MM.1S (cell line): ENCODE data around the gene ANXA10.

Source experiments
- DNase-seq: peaks from one replicate; pipeline ENCODE4 v3.0.0-alpha.2; 2015
- H2AFZ ChIP-seq: fragments of 300-600 bp; sonication (generic); 2 replicates; pipeline ENCODE4 v1.6.0; 2016; ENCODE audit warnings: antibody characterized with exemption, low read length
- H3F3A ChIP-seq: fragments of 300-600 bp; sonication (generic); 2 replicates; pipeline ENCODE4 v1.6.1; 2016; ENCODE audit warnings: mild to moderate bottlenecking, antibody characterized with exemption, low read length, moderate library complexity, mixed read lengths; ENCODE audit not compliant: insufficient read depth
- H3K27ac ChIP-seq: fragments of 300-600 bp; sonication (generic); 2 replicates; pipeline ENCODE4 v1.5.1; 2016; ENCODE audit warnings: mild to moderate bottlenecking, low read length
- H3K27me3 ChIP-seq: fragments of 300-600 bp; sonication (generic); replicated peaks from 2 replicates; pipeline ENCODE4 v1.6.0; 2016; ENCODE audit warnings: low read length; ENCODE audit not compliant: insufficient read depth
- H3K36me3 ChIP-seq: fragments of 300-600 bp; sonication (generic); replicated peaks from 2 replicates; pipeline ENCODE4 v1.6.1; 2016; ENCODE audit warnings: mild to moderate bottlenecking, low read length, mixed read lengths; ENCODE audit not compliant: insufficient read depth
- H3K4me1 ChIP-seq: fragments of 300-600 bp; sonication (generic); 2 replicates; pipeline ENCODE4 v1.6.1; 2016; ENCODE audit warnings: low read length, mixed read lengths
- H3K4me2 ChIP-seq: fragments of 300-600 bp; sonication (generic); 2 replicates; pipeline ENCODE4 v1.6.0; 2016; ENCODE audit warnings: low read depth, low read length
- H3K4me3 ChIP-seq: fragments of 300-600 bp; sonication (generic); 2 replicates; pipeline ENCODE4 v1.5.1; 2016; ENCODE audit warnings: low read length, mixed read lengths
- H3K79me2 ChIP-seq: fragments of 300-600 bp; sonication (generic); 2 replicates; pipeline ENCODE4 v1.6.1; 2016; ENCODE audit warnings: mixed run types, low read length, mixed read lengths
- H3K9ac ChIP-seq: fragments of 300-600 bp; sonication (generic); 2 replicates; pipeline ENCODE4 v1.6.1; 2016; ENCODE audit warnings: low read length, mixed read lengths
- H3K9me2 ChIP-seq: fragments of 300-600 bp; sonication (generic); replicated peaks from 2 replicates; pipeline ENCODE4 v1.6.1; 2016; ENCODE audit warnings: mild to moderate bottlenecking, low read length, mixed read lengths; ENCODE audit not compliant: insufficient read depth
- H3K9me3 ChIP-seq: fragments of 300-600 bp; sonication (generic); replicated peaks from 2 replicates; pipeline ENCODE4 v1.6.1; 2016; ENCODE audit warnings: mild to moderate bottlenecking, low read length, mixed read lengths; ENCODE audit not compliant: insufficient read depth
- H4K20me1 ChIP-seq: fragments of 300-600 bp; sonication (generic); 2 replicates; pipeline ENCODE4 v1.6.1; 2016; ENCODE audit warnings: mild to moderate bottlenecking, low read length, moderate library complexity, mixed read lengths; ENCODE audit not compliant: insufficient read depth
- EZH2 ChIP-seq: fragments of 300-600 bp; sonication (generic); optimal IDR thresholded peaks from 2 replicates; pipeline ENCODE3; 2017; ENCODE audit warnings: low read depth, mild to moderate bottlenecking, antibody characterized with exemption, low read length, mixed read lengths
- EZH2phosphoT487 ChIP-seq: fragments of 300-600 bp; sonication (generic); IDR thresholded peaks from 2 replicates; pipeline ENCODE4 v1.6.1; 2018; ENCODE audit warnings: antibody characterized with exemption, low read length
- TF ChIP-seq, protein P1 (sequence below): fragments of 300-600 bp; sonication (generic); IDR thresholded peaks from 2 replicates; pipeline ENCODE4 v1.5.1; 2016; ENCODE audit warnings: antibody characterized with exemption, low read length, mixed read lengths

The ANXA10 gene

DNA sequence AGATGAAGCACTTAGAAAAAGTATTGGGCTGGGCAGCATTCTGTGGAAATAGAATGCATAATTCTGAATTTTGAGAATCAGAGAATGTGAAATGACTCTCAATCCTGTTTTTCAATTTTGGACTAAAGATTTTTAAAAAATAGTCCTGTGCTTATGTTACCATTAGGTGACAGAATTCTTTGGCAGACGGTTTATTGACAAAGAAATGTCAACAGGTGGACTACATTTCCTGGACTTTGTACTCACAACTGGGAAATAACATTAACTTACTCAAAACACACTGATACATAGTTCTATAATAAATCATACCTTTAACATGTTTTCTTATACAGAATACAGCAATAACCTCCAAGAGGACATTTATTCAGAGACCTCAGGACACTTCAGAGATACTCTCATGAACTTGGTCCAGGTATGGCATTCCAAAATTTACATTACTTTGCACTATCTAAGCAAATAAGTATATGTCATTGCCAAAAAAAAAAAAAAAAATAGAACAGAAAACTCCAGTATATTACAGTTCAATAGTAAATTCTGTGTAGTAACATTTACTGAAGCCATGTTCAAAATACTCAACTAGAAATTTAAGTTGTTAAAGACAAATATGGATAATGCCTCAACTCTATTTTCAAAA, 72.7 kb downstream of the ANXA10 start:
- H3K9ac ChIP-seq = no peak overlapping the region
- H3K4me1 ChIP-seq = no peaks in the 10 kb centered on the region
- H3F3A ChIP-seq = no peaks in the 10 kb centered on the region
- H3K9me2 ChIP-seq = no peaks in the 10 kb centered on the region
- no peak overlapping the region for H3K4me3 ChIP-seq
- no peaks in the 10 kb centered on the region for H3K9me3 ChIP-seq
- H3K36me3 ChIP-seq = no peaks in the 10 kb centered on the region
- DNase-seq = no peak
- no peaks in the 10 kb centered on the region for H4K20me1 ChIP-seq
- no peak overlapping the region for H3K27ac ChIP-seq
- H3K4me2 ChIP-seq = no peak overlapping the region
- no peaks in the 10 kb centered on the region for H3K79me2 ChIP-seq
- H2AFZ ChIP-seq = no peak overlapping the region
- H3K27me3 ChIP-seq = no peaks in the 10 kb centered on the region
- TF ChIP-seq EZH2phosphoT487 (no peak), EZH2 (no peak)
- TF ChIP-seq, protein P1, sequence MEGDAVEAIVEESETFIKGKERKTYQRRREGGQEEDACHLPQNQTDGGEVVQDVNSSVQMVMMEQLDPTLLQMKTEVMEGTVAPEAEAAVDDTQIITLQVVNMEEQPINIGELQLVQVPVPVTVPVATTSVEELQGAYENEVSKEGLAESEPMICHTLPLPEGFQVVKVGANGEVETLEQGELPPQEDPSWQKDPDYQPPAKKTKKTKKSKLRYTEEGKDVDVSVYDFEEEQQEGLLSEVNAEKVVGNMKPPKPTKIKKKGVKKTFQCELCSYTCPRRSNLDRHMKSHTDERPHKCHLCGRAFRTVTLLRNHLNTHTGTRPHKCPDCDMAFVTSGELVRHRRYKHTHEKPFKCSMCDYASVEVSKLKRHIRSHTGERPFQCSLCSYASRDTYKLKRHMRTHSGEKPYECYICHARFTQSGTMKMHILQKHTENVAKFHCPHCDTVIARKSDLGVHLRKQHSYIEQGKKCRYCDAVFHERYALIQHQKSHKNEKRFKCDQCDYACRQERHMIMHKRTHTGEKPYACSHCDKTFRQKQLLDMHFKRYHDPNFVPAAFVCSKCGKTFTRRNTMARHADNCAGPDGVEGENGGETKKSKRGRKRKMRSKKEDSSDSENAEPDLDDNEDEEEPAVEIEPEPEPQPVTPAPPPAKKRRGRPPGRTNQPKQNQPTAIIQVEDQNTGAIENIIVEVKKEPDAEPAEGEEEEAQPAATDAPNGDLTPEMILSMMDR = no peak

DNA sequence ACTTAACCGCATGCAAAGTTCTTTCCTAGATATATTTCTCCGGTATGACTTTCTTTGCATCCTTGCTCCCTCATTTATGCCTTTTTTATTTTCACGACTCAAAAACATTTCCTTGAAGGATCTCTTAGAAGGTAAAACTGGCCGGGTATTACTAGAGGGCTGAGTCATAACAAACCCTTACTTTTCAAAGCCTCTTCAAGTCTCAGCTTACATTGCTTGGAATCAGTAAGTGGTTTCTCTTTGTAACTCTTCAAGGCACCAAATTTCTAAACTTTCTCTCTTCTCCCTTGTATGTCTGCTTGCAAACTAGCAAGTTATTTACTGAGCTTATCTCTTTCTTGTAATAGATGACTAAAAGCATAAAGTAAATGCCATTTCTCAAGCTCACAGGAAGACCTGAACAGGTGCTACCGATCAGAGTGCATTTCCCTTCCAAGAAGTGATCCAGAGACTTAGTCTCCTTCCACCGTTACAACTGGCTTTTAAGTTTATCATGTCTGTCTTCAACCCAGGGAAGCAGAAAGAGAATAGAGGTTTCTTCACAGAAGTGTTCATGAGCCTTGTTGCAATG, 75.5 kb downstream of the ANXA10 start:
- Histone ChIP-seq H3K9me3 (no peaks in the 10 kb centered on the region), H3K79me2 (no peaks in the 10 kb centered on the region), H3K9me2 (no peaks in the 10 kb centered on the region), H3K4me2 (no peak overlapping the region), H3K36me3 (no peaks in the 10 kb centered on the region), H3K4me3 (no peak overlapping the region), H3K9ac (no peak overlapping the region), H3K27ac (no peak overlapping the region), H2AFZ (no peak overlapping the region), H3F3A (no peaks in the 10 kb centered on the region), H4K20me1 (no peaks in the 10 kb centered on the region), H3K27me3 (no peaks in the 10 kb centered on the region), H3K4me1 (no peaks in the 10 kb centered on the region)
- DNase-seq = no peak
- no peak for TF ChIP-seq EZH2

DNA sequence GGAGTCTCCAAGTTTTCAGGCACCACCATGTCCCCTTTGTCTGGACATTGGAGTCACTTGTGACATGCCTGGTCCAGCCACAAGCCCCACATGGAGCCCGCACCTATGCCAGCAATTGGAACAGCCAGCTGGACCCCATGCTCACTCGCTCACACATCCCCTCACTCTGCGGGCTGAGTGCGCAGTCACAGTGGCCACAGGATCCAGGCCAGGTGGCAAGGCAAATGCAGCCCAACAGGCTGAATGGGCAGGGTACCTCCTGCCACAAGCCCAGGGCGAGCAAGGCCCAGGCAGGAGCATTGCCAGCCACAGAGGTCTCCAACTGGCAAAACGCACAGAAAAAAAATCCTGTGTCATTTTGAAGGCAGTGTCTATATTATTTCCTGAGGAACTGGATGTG, 82.0 kb downstream of the ANXA10 start:
- H3K27ac ChIP-seq = no peak overlapping the region

More for the DNA sequence above, 82.0 kb downstream of the ANXA10 start:
- TF ChIP-seq EZH2 (no peak), EZH2phosphoT487 (no peak)
- TF ChIP-seq, protein P1 = no peak
- no peaks in the 10 kb centered on the region for H3K27me3 ChIP-seq
- no peaks in the 10 kb centered on the region for H4K20me1 ChIP-seq
- no peak overlapping the region for H3K4me2 ChIP-seq
- no peak overlapping the region for H3K9ac ChIP-seq
- no peaks in the 10 kb centered on the region for H3K9me3 ChIP-seq
- no peaks in the 10 kb centered on the region for H3K79me2 ChIP-seq
- no peaks in the 10 kb centered on the region for H3K4me1 ChIP-seq
- H2AFZ ChIP-seq = no peak overlapping the region
- no peaks in the 10 kb centered on the region for H3K9me2 ChIP-seq
- H3K4me3 ChIP-seq = no peak overlapping the region
- no peak for DNase-seq
- H3K36me3 ChIP-seq = no peaks in the 10 kb centered on the region
- no peaks in the 10 kb centered on the region for H3F3A ChIP-seq
